Measurements from ENCODE around the gene ASMT.

DNA sequence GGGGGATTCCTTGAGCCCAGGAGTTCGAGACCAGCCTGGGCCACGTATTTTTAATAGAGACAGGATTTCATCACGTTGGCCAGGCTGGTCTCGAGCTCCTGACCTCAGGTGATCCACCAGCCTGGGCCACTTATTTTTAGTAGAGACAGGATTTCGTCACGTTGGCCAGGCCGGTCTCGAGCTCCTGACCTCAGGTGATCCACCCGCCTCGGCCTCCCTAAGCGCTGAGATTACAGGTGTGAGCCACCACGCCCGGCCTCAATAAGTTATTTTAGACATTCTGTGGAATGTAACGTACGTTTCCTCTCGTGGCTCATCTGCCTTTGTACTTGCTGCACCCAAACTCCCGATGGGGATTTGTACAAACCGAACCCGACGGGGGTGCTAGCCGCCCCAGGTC, 8.8 kb downstream of the ASMT start:
- TF ChIP-seq, protein P1, sequence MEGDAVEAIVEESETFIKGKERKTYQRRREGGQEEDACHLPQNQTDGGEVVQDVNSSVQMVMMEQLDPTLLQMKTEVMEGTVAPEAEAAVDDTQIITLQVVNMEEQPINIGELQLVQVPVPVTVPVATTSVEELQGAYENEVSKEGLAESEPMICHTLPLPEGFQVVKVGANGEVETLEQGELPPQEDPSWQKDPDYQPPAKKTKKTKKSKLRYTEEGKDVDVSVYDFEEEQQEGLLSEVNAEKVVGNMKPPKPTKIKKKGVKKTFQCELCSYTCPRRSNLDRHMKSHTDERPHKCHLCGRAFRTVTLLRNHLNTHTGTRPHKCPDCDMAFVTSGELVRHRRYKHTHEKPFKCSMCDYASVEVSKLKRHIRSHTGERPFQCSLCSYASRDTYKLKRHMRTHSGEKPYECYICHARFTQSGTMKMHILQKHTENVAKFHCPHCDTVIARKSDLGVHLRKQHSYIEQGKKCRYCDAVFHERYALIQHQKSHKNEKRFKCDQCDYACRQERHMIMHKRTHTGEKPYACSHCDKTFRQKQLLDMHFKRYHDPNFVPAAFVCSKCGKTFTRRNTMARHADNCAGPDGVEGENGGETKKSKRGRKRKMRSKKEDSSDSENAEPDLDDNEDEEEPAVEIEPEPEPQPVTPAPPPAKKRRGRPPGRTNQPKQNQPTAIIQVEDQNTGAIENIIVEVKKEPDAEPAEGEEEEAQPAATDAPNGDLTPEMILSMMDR (IDR thresholded peaks at IDR 0.05; ENCODE audit: low read length): no peak
- TF ChIP-seq EZH2 (IDR thresholded peaks at IDR 0.05; ENCODE audit: borderline replicate concordance, low read length): no peak
